K562 (cell line): Measurements from ENCODE around the gene EML2. TPM values are rescaled to one million over a fixed set of nuclear protein-coding genes. Genes with fewer than 3 reads are reported as not detected.

Experiments used
- BCLAF1 ChIP-seq, 2 experiments: fragments of 450-650 bp in 1 of 2; IDR thresholded peaks; 2 replicates each; pipeline ENCODE4 v1.6.1; 2011 to 2017; ENCODE audit warnings: low read depth in 2 of 2, antibody characterized with exemption in 1 of 2, borderline replicate concordance in 1 of 2, low read length in 1 of 2, mild to moderate bottlenecking in 1 of 2, mixed read lengths in 1 of 2; ENCODE audit not compliant: control insufficient read depth in 1 of 2
- GATA2 ChIP-seq: sonication (generic); formaldehyde crosslinking; IDR thresholded peaks from 2 replicates; pipeline ENCODE4 v1.4.0; 2020; ENCODE audit warnings: mild to moderate bottlenecking, missing genetic modification reagents
- HDAC3 ChIP-seq: fragments of 450-650 bp; IDR thresholded peaks from 2 replicates; pipeline ENCODE4 v1.6.1; 2018; ENCODE audit warnings: borderline replicate concordance, mild to moderate bottlenecking, moderate library complexity; ENCODE audit not compliant: partially characterized antibody
- HMG20A ChIP-seq: fragments of 450-650 bp; formaldehyde crosslinking; conservative IDR thresholded peaks from 2 replicates; pipeline ENCODE4 v1.4.0; 2020; ENCODE audit warnings: mild to moderate bottlenecking, mixed read lengths
- NONO ChIP-seq, 2 experiments: fragments of 200-400 bp in 1 of 2; fragments of 450-650 bp in 1 of 2; formaldehyde crosslinking in 1 of 2; IDR thresholded peaks; 2 replicates each; pipeline ENCODE4 v1.6.1; 2017; ENCODE audit warnings: low read depth in 2 of 2, mild to moderate bottlenecking in 2 of 2, moderate library complexity in 2 of 2, low read length in 1 of 2
- PRMT5 ChIP-seq: sonication (generic); formaldehyde crosslinking; IDR thresholded peaks from 2 replicates; pipeline ENCODE4 v1.5.0; 2020; ENCODE audit warnings: missing genetic modification reagents
- SAFB ChIP-seq: fragments of 200-400 bp; formaldehyde crosslinking; IDR thresholded peaks from 2 replicates; pipeline ENCODE4 v1.6.1; 2017; ENCODE audit warnings: low read depth, low read length, borderline replicate concordance
- SNAPC5 ChIP-seq: fragments of 250-450 bp; sonication (Bioruptor Pico); IDR thresholded peaks from 2 replicates; pipeline ENCODE4 v1.8.0; 2021; ENCODE audit warnings: moderate library complexity, mild to moderate bottlenecking, inconsistent platforms
- XRCC4 ChIP-seq: IDR thresholded peaks from one replicate; pipeline ENCODE4 v1.6.1; 2011; ENCODE audit not compliant: insufficient read depth, insufficient read length; ENCODE audit errors: extremely low read depth
- ZBTB26 ChIP-seq: fragments of 450-650 bp; formaldehyde crosslinking; IDR thresholded peaks from 2 replicates; pipeline ENCODE4 v1.4.0; 2022; ENCODE audit warnings: missing genetic modification characterization
- ZBTB9 ChIP-seq: fragments of 450-650 bp; formaldehyde crosslinking; IDR thresholded peaks from 2 replicates; pipeline ENCODE4 v1.4.0; 2020; ENCODE audit warnings: mild to moderate bottlenecking, moderate library complexity
- ZC3H4 ChIP-seq: sonication (generic); formaldehyde crosslinking; IDR thresholded peaks from 2 replicates; pipeline ENCODE4 v1.9.0; 2021; ENCODE audit warnings: missing genetic modification reagents, borderline replicate concordance
- ZNF184 ChIP-seq: sonication (generic); formaldehyde crosslinking; IDR thresholded peaks from 2 replicates; pipeline ENCODE4 v1.5.0; 2020; ENCODE audit warnings: missing genetic modification reagents
- ZNF23 ChIP-seq: fragments of 250-450 bp; sonication (Bioruptor Pico); IDR thresholded peaks from 2 replicates; pipeline ENCODE4 v1.4.0; 2020; ENCODE audit warnings: mild to moderate bottlenecking
- ZNF239 ChIP-seq: fragments of 250-450 bp; sonication (Bioruptor Pico); IDR thresholded peaks from 2 replicates; pipeline ENCODE4 v1.4.0; 2020; ENCODE audit warnings: mild to moderate bottlenecking
- ZNF316 ChIP-seq: fragments of 450-650 bp; IDR thresholded peaks from 2 replicates; pipeline ENCODE4 v1.6.1; 2016
- ZNF707 ChIP-seq: fragments of 250-450 bp; sonication (Bioruptor Pico); conservative IDR thresholded peaks from 2 replicates; pipeline ENCODE4 v1.8.0; 2022; ENCODE audit warnings: inconsistent platforms, mild to moderate bottlenecking, moderate library complexity
- polyA plus RNA-seq, 8 experiments: library from polyadenylated mRNA; depleted of rRNA in 4 of 8; stranded (reverse) in 5 of 8; unstranded in 3 of 8; fragments of >200 nt; fragmentation: Nextera tagmentation in 2 of 8; fragmentation: Illumina TruSeq in 1 of 8; extraction: Ambion mirVana in 2 of 8; extraction: Trizol in 1 of 8; gene quantifications; 2 replicates each; pipeline versions ENCODE4 v1.2.1 to v1.2.3, GENCODE V29; 2011 to 2014; ENCODE audit warnings: inconsistent platforms in 1 of 8, missing spikeins in 1 of 8
- total RNA-seq, 7 experiments: library from RNA; depleted of rRNA in 6 of 7; stranded (reverse); fragments of >200 nt in 6 of 7; fragmentation: Illumina TruSeq in 2 of 7; extraction: Trizol in 2 of 7; gene quantifications; 2 replicates each; pipeline versions ENCODE4 v1.2.1 to v1.2.3, GENCODE V29; 2011 to 2021; ENCODE audit warnings: low replicate concordance in 1 of 7
- TF ChIP-seq, protein P1 (sequence below), 2 experiments: fragments of 150-350 bp in 1 of 2; IDR thresholded peaks; 2 replicates each; pipeline ENCODE4 v1.6.1; 2012 to 2016; ENCODE audit warnings: low read depth in 2 of 2, low read length in 2 of 2, mild to moderate bottlenecking in 1 of 2, moderate library complexity in 1 of 2

EML2 gene
- total and polyA plus RNA-seq, 9 of the 15 experiments (the other 6 are each of a cell fraction or from before 2014, with no cell fraction given) = 2.6 to 69.6 (median 24.8) TPM

GRCh38 chr19:45638930-45639729, at the start of gene EML2 (continued):
- TF ChIP-seq SNAPC5 (CRISPR knock-in tag) (no peak), ZC3H4 (CRISPR knock-in tag) (no peak; the same call in 1 of the 2 replicates), HMG20A (CRISPR knock-in tag) (no peak), ZNF316 (no peak), ZNF239 (CRISPR knock-in tag) (no peak), ZNF23 (CRISPR knock-in tag) (no peak), XRCC4 (no peak), NONO (IDR thresholded peaks at IDR 0.05; ENCODE audit: low read depth in 2 of 2, low read length in 1 of 2) (no peak), GATA2 (CRISPR knock-in tag) (no peak), SAFB (no peak), BCLAF1 (IDR thresholded peaks at IDR 0.05; ENCODE audit: borderline replicate concordance in 1 of 2, control insufficient read depth in 1 of 2, low read depth in 2 of 2, low read length in 1 of 2) (no peak), HDAC3 (no peak), ZNF707 (CRISPR knock-in tag) (no peak), ZBTB26 (CRISPR knock-in tag) (no peak), PRMT5 (CRISPR knock-in tag) (no peak), ZBTB9 (CRISPR knock-in tag) (no peak), ZNF184 (CRISPR knock-in tag) (no peak)
- TF ChIP-seq, protein P1, sequence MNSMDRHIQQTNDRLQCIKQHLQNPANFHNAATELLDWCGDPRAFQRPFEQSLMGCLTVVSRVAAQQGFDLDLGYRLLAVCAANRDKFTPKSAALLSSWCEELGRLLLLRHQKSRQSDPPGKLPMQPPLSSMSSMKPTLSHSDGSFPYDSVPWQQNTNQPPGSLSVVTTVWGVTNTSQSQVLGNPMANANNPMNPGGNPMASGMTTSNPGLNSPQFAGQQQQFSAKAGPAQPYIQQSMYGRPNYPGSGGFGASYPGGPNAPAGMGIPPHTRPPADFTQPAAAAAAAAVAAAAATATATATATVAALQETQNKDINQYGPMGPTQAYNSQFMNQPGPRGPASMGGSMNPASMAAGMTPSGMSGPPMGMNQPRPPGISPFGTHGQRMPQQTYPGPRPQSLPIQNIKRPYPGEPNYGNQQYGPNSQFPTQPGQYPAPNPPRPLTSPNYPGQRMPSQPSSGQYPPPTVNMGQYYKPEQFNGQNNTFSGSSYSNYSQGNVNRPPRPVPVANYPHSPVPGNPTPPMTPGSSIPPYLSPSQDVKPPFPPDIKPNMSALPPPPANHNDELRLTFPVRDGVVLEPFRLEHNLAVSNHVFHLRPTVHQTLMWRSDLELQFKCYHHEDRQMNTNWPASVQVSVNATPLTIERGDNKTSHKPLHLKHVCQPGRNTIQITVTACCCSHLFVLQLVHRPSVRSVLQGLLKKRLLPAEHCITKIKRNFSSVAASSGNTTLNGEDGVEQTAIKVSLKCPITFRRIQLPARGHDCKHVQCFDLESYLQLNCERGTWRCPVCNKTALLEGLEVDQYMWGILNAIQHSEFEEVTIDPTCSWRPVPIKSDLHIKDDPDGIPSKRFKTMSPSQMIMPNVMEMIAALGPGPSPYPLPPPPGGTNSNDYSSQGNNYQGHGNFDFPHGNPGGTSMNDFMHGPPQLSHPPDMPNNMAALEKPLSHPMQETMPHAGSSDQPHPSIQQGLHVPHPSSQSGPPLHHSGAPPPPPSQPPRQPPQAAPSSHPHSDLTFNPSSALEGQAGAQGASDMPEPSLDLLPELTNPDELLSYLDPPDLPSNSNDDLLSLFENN (IDR thresholded peaks at IDR 0.05; ENCODE audit: low read depth in 2 of 2, low read length in 2 of 2) = no peak
